Measurements from ENCODE around the gene TBL3. TPM values are rescaled to one million over a fixed set of nuclear protein-coding genes. Genes with fewer than 3 reads are reported as not detected.

The TBL3 gene
- total RNA-seq, 1 donor from 2014 or later = 24.4 TPM

- TF ChIP-seq CTCF (IDR thresholded peaks at IDR 0.05; ENCODE audit: insufficient read depth, low read depth, low read length) = no peak
- no peak for TF ChIP-seq EZH2 (IDR thresholded peaks at IDR 0.05; ENCODE audit: insufficient read depth, low read length)
- Histone ChIP-seq H4K20me1 (ENCODE audit: insufficient read depth, low read length) (peaks cover 67% of the 10 kb centered on the region), H2AFZ (ENCODE audit: low read depth, low read length) (no peak overlapping the region), H3K9ac (ENCODE audit: low read length) (peak overlapping the region; percentile 94), H3K9me3 (ENCODE audit: insufficient read depth, low read depth, low read length) (no peaks in the 10 kb centered on the region), H3K27ac (ENCODE audit: low read depth, low read length) (no peak overlapping the region), H3K4me2 (ENCODE audit: low read length) (peak overlapping the region; percentile 100), H3K27me3 (ENCODE audit: insufficient read depth, low read length) (no peaks in the 10 kb centered on the region), H3K4me1 (ENCODE audit: insufficient read depth, low read length) (peaks cover 41% of the 10 kb centered on the region), H3K36me3 (ENCODE audit: insufficient read depth, low read length) (no peaks in the 10 kb centered on the region), H3K79me2 (ENCODE audit: insufficient read depth, low read length) (peaks cover 82% of the 10 kb centered on the region), H3K4me3 (ENCODE audit: insufficient read depth, low read depth, low read length) (peak overlapping the region; percentile 88)
- Mint-ChIP-seq H3K36me3 (ENCODE audit: low read depth, unreplicated experiment) (peaks cover 2% of the 10 kb centered on the region), H3K9me3 (ENCODE audit: unreplicated experiment) (no peaks in the 10 kb centered on the region), H3K27me3 (ENCODE audit: low read depth, unreplicated experiment) (no peaks in the 10 kb centered on the region), H3K27ac (ENCODE audit: unreplicated experiment) (no peak overlapping the region), H3K4me3 (ENCODE audit: unreplicated experiment) (peak overlapping the region; percentile 90), H3K4me1 (ENCODE audit: low read depth, unreplicated experiment) (peaks cover 18% of the 10 kb centered on the region)
- DNase-seq (ENCODE audit: low read depth) = no peak
- no peak for FAIRE-seq
These were observed 35.4 kb downstream of the TBL3 start for GRCh38 chr16:2007081-2007836.

- no peaks in the 10 kb centered on the region for H3K9me3 Mint-ChIP-seq (ENCODE audit: unreplicated experiment)
- FAIRE-seq = no peak
- H3K4me3 Mint-ChIP-seq (ENCODE audit: unreplicated experiment) = peak overlapping the region; percentile 90
- Histone ChIP-seq H3K27me3 (ENCODE audit: insufficient read depth, low read length) (no peaks in the 10 kb centered on the region), H4K20me1 (ENCODE audit: insufficient read depth, low read length) (peaks cover 61% of the 10 kb centered on the region), H2AFZ (ENCODE audit: low read depth, low read length) (no peak overlapping the region), H3K4me2 (ENCODE audit: low read length) (peak overlapping the region; percentile 100), H3K9ac (ENCODE audit: low read length) (peak overlapping the region; percentile 94), H3K9me3 (ENCODE audit: insufficient read depth, low read depth, low read length) (no peaks in the 10 kb centered on the region), H3K27ac (ENCODE audit: low read depth, low read length) (peak overlapping the region; percentile 33), H3K4me3 (ENCODE audit: insufficient read depth, low read depth, low read length) (peak overlapping the region; percentile 88), H3K36me3 (ENCODE audit: insufficient read depth, low read length) (no peaks in the 10 kb centered on the region), H3K79me2 (ENCODE audit: insufficient read depth, low read length) (peaks cover 74% of the 10 kb centered on the region), H3K4me1 (ENCODE audit: insufficient read depth, low read length) (peaks cover 41% of the 10 kb centered on the region)
- H3K36me3 Mint-ChIP-seq (ENCODE audit: low read depth, unreplicated experiment) = peaks cover 2% of the 10 kb centered on the region
- peak; percentile 57 for DNase-seq (ENCODE audit: low read depth)
- TF ChIP-seq EZH2 (IDR thresholded peaks at IDR 0.05; ENCODE audit: insufficient read depth, low read length) = no peak
- TF ChIP-seq CTCF (IDR thresholded peaks at IDR 0.05; ENCODE audit: insufficient read depth, low read depth, low read length) = no peak
- no peaks in the 10 kb centered on the region for H3K27me3 Mint-ChIP-seq (ENCODE audit: low read depth, unreplicated experiment)
- H3K4me1 Mint-ChIP-seq (ENCODE audit: low read depth, unreplicated experiment) = peaks cover 18% of the 10 kb centered on the region
- peak overlapping the region; percentile 74 for H3K27ac Mint-ChIP-seq (ENCODE audit: unreplicated experiment)
These were observed 36.2 kb downstream of the TBL3 start for GRCh38 chr16:2008009-2008526.
